Adrenal gland (tissue), 12 donors: ENCODE measurements around the gene IMP3. TPM values are rescaled to one million over a fixed set of nuclear protein-coding genes. Genes with fewer than 3 reads are reported as not detected.

Source experiments
- DNase-seq, 7 donors: peaks; one replicate each; pipeline ENCODE4 v3.0.0-alpha.2; 2019 to 2020
- H3K27ac ChIP-seq, 5 donors: fragments of 200-600 bp; sonication (generic) in 4 of 5; 1 replicate in 3 of 5; 2 replicates in 2 of 5; pipeline versions ENCODE4 v1.5.1 to v1.8.0; 2016 to 2020; ENCODE audit warnings: mild to moderate bottlenecking in 1 of 5
- H3K27me3 ChIP-seq: fragments of 200-600 bp; 2 replicates; pipeline ENCODE4 v1.8.0; 2021
- H3K36me3 ChIP-seq, 2 donors: fragments of 200-600 bp; replicated peaks in 1 of 2; 1 replicate in 1 of 2; 2 replicates in 1 of 2; pipeline versions ENCODE4 v1.5.1 to v1.8.0; 2018 to 2022
- H3K4me1 ChIP-seq, 2 donors: fragments of 200-600 bp; replicated peaks in 1 of 2; 1 replicate in 1 of 2; 2 replicates in 1 of 2; pipeline versions ENCODE4 v1.5.1 to v1.8.0; 2018 to 2021
- H3K4me3 ChIP-seq, 4 donors: fragments of 200-600 bp; sonication (generic) in 3 of 4; one replicate each; pipeline ENCODE4 v1.5.1; 2016 to 2018
- H3K9me3 ChIP-seq, 3 donors: fragments of 200-600 bp; sonication (generic) in 1 of 3; replicated peaks in 1 of 3; 1 replicate in 2 of 3; 2 replicates in 1 of 3; pipeline versions ENCODE4 v1.5.1 to v1.8.0; 2016 to 2021
- CTCF ChIP-seq, 6 experiments: fragments of 450-650 bp in 4 of 6; fragments of 200-600 bp in 2 of 6; sonication (generic) in 1 of 6; IDR thresholded peaks; 1 replicate in 5 of 6; 2 replicates in 1 of 6; pipeline versions ENCODE4 v1.5.1 to v1.8.0; 2016 to 2021; ENCODE audit warnings: antibody characterized with exemption in 6 of 6, mild to moderate bottlenecking in 2 of 6, moderate library complexity in 1 of 6
- POLR2A ChIP-seq, 2 donors: fragments of 450-650 bp; IDR thresholded peaks; one replicate each; pipeline ENCODE4 v1.6.1; 2017; ENCODE audit warnings: antibody characterized with exemption in 2 of 2, mild to moderate bottlenecking in 2 of 2, moderate library complexity in 1 of 2
- WGBS, 4 donors: extraction: QIAGEN DNeasy Blood & Tissue Kit in 2 of 4; methylation state at CpG; one replicate each; pipeline versions ENCODE4 v1.1.5 to v1.1.7; 2013 to 2017; 5-methylcytosine and 5-hydroxymethylcytosine counted together
- intact Hi-C, 2 donors: fragments of 100-400 bp; cut with DNase I; formaldehyde crosslinking; loops; one replicate each; pipeline versions ENCODE4 v1.14.1 to v1.15.0; 2022 to 2023
- polyA plus RNA-seq, 3 donors: library from polyadenylated mRNA; stranded (reverse); fragments of 200-250 nt in 2 of 3; fragments of 350-450 nt in 1 of 3; fragmentation: Illumina TruSeq in 1 of 3; extraction: RNeasy Lipid Tissue Mini Kit (QIAGEN cat#74804) in 1 of 3; gene quantifications; one replicate each; pipeline ENCODE4 v1.2.3, GENCODE V29; 2013 to 2014
- total RNA-seq, 9 donors: library from RNA; depleted of rRNA in 4 of 9; stranded (reverse); fragments of >200 nt in 4 of 9; fragments of 120-200 nt in 1 of 9; fragmentation: NEBNext Ultra II Directional in 1 of 9; extraction: Animal tissue kit (Norgen Biotek cat#: 25700) in 1 of 9; gene quantifications; one replicate each; pipeline versions ENCODE4 v1.1.0 to v1.2.4, GENCODE V29; 2013 to 2023
- donor health status: healthy with polysubstance abuse.
- donor health status: Bipolar disorder and iron deficiency.
- donor health status: DM: yes; HTN: yes; CAD: no.
- donor health status: DM: no; HTN: no; CAD: no.
- donor health status: DM: no; HTN: no; CAD: no.
- donor health status: DM: yes; HTN: yes; CAD: no.

The IMP3 gene
- total and polyA plus RNA-seq, 12 donors: 49.8 to 161 (median 84.0) TPM

- 43 to 61% (median 58%) methylated on average over 2 of the region's 2 CpGs for WGBS, 4 donors
- Histone ChIP-seq H3K4me1 (peaks cover 39 to 69% of the 10 kb centered on the region in 2 donors), H3K27ac (peak overlapping the region in 4 of 5 donors; percentile 58 to 98 (median 68)), H3K27me3 (no peaks in the 10 kb centered on the region), H3K36me3 (peaks cover 0 to under 1% of the 10 kb centered on the region in 2 donors), H3K4me3 (peak overlapping the region in 1 of 4 donors; percentile 71), H3K9me3 (no peaks in the 10 kb centered on the region)
- TF ChIP-seq CTCF (IDR thresholded peaks at IDR 0.05): no peak
- TF ChIP-seq POLR2A (IDR thresholded peaks at IDR 0.05): no peak
- DNase-seq: no peak
- intact Hi-C loops: no loop called here
These were observed 12.0 kb upstream of the IMP3 start for GRCh38 chr15:75651810-75652543.

GRCh38 chr15:75650908-75651809 is 11.1 kb upstream of the IMP3 start:
- no peaks in the 10 kb centered on the region for H3K36me3 ChIP-seq
- peak overlapping the region in 1 of 4 donors; percentile 71 for H3K4me3 ChIP-seq
- peak; percentile 85 to 96 (median 93) for DNase-seq
- peaks cover 39 to 77% of the 10 kb centered on the region in 2 donors for H3K4me1 ChIP-seq
- 26 to 51% (median 29%) methylated on average over 5 to 9 of the region's 9 CpGs for WGBS, 4 donors
- no peaks in the 10 kb centered on the region for H3K27me3 ChIP-seq
- TF ChIP-seq POLR2A (IDR thresholded peaks at IDR 0.05) (no peak), CTCF (IDR thresholded peaks at IDR 0.05) (no peak)
- intact Hi-C loops: no loop called here
- no peaks in the 10 kb centered on the region for H3K9me3 ChIP-seq
- peak overlapping the region in 4 of 5 donors; percentile 58 to 98 (median 68) for H3K27ac ChIP-seq

GRCh38 chr15:75649848-75650247 is 9.8 kb upstream of the IMP3 start:
- DNase-seq: no peak
- Histone ChIP-seq H3K4me1 (peaks cover 39 to 71% of the 10 kb centered on the region in 2 donors), H3K4me3 (peak overlapping the region in 1 of 4 donors; percentile 71), H3K9me3 (no peaks in the 10 kb centered on the region), H3K36me3 (no peaks in the 10 kb centered on the region), H3K27me3 (no peaks in the 10 kb centered on the region), H3K27ac (peak overlapping the region in 2 of 5 donors; percentile 30 to 98)
- 89 to 94% (median 91%) methylated on average over 18 of the region's 18 CpGs for WGBS, 4 donors
- TF ChIP-seq POLR2A (IDR thresholded peaks at IDR 0.05): no peak
- TF ChIP-seq CTCF (IDR thresholded peaks at IDR 0.05): no peak
- intact Hi-C loops: no loop called here
